NCI-H524 (cell line): Measurements from ENCODE around the gene SLC2A13.
"Not testable (repeated sequence)": the region's sequence is repeated elsewhere in the genome, so short reads cannot be mapped to it uniquely, and the experiment has no call there.

ENCODE experiments used
- DNase-seq, 2 experiments: peaks; one replicate each; lab custom pipeline; 2025; lab: John Stamatoyannopoulos, UW

SLC2A13 gene

DNA sequence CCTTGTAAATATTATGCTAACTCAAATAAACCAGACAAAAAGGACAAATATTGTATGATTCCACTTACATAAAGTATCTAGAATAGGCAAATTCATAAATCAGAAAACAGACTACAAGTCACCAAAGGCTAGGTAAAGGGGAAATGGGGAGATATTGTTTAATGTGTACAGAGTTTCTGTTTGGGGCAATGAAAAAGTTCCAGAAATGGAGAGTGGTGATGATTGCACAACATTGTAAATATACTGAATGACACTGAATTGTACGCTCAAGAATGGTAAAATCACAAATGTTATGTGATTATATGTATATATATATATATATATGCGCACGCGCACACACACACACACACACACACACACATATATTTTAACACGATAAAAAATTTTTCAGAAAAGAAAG is 182.5 kb downstream of the SLC2A13 start:
- no peak for DNase-seq

DNA sequence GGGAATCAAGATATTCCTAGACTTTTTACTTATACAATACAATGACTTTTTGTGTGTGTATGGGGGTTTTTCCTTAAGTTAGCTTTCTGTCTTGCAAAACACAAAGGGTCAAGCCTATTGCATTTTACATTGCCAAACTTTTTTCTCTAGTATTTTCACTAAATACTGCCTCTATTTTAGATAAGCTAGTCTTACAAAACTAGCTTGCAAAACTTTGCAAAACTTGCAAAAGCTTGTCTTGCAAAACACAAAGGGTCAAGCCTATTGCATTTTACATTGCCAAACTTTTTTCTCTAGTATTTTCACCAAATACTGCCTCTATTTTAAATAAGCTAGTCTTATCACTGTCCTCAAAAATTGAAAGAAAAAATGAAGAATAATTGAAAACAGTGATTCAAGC is 183.3 kb downstream of the SLC2A13 start:
- DNase-seq: not testable (repeated sequence)

DNA sequence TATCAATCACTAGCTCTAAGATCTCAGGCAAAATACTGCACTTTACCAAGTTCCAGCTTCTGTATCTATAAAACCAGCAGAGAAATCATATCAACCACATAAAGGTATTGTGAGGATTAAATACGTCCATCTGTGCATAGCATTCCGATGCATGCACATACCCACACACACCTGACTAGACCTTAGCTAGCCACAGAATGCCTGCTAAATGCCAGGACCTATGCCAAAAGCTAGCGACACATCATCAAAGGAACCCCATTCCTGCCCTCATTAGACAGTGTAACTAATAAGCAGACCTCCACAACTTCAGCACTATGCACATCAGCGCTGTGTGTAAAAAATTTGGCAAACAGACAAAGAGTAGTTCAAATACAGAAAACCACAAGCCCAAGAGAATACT is 185.2 kb downstream of the SLC2A13 start:
- DNase-seq: no peak

DNA sequence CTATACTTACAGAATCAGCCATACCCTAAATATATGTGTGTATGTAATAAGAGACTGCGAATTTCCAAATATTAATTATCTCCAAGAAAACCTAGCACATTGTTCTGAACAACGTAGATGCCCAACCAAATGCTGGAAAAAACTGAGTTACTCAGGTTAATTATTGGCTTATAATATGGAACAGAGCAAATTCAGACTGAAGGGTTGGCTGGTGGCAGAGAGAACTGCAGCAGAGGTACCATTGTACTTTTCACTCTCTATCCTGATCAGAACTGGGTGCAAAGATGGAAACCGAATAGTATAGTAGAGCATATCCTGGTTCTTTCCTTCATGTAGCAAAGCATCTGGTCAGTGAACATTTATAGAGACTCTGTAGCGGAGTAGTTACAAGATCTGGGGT is 185.7 kb downstream of the SLC2A13 start:
- DNase-seq: no peak

DNA sequence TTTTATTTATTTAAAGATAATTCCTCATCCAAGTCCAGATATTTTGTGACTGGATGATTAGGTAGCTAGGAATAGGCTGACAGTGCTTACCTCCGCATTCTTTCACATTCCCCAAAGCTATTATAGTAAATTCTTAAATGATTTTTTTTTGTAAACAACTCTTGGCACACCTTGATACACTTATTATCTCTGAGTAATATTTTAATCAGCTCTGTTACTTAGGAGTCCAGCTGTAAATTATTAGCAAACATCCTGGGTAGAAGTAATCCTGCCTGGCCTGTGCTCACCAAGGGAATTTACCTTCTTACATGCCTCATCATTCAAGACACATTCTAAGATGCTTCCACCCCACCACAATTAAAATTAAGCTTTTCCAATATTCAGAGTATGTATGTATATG is 186.1 kb downstream of the SLC2A13 start:
- DNase-seq: no peak

DNA sequence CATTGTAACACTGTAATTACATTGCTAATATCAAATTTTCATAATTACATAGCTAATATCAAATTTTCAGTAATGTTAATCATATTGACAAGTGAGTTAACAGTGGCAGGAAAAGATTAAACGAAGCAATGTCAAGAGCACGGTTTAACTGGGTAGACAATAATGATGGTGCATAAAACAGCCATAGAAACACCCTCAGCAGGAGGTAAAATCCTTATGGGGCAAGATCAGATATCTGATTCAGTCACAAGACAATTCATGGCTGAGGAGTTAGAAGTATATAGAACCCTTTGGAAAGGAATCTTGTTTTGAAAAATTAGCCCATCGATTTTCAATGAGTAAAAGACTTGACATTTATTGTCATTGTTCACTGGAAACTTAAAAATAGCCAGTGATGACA is 190.6 kb downstream of the SLC2A13 start:
- DNase-seq: no peak

DNA sequence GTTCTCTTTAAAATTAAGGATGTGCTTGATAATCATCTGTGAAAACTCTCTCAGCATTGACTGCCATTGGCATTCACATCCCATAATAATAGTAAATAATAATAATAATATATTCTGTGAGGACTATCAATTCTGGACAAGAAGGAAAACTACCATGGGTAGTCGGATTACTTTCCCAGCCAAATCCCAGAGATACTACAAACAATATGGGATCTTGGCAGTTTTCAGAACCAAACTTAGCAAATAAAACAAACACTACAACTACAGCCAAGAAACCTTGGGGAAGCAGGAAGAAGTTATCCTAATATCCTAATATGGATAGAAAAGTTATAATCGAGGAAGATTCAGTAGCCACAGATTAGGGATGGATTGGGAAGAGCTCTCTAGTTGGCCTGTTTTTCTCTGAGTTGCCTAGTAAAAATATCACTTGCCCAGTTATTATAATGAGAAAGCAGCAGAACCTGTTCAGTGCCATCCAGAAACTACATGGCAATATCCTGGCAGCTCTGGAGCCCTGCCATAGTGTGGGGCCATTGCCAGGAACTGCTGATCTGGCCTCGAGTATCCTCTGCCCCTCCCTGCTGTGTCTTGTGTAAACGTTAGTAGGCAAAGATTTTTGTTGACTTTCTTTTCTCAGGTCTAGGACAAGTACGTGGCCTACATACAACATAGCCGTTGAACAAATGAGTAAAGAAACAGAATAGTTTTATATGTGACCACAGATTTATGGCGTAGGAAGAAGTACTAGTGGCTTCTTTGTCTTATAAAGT is 193.5 kb downstream of the SLC2A13 start:
- no peak for DNase-seq

DNA sequence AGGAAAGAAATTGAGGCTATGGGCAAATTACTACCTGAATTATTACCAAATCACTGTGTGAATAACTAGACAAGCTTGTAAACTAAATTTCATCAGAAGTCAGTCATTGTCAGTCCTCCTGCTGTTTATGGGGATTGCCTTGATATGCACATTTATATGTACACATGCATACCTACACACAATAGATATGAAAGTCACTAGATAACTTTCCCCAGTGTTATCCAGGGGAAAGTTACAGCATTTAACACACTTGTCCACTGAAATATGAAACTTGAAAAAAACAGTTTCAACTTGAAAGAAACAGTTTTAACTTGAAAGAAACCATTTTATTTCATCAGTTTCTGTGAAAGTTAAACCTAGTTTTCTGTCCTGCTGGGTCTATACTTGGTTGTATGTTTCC is 199.6 kb downstream of the SLC2A13 start:
- no peak for DNase-seq

DNA sequence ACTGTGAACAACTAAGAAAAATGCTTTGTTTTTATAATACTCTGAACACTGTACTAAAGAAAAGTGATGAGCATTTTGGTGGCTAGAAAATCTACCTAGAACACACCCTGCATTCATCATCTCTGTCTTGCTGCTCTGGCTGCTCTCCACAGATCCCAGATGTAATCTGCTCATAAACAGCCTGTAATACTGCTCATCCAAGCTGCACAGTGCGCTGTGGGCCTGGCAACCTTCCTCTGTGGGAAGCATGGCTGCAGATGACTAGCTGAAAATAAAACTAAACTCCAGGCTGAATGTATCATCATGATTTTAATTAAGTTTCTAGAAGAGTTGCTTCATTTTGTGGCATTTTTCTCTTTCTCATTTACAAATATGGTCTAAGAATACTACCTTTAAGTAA is 200.7 kb downstream of the SLC2A13 start:
- DNase-seq: peak in 1 of 2 experiments; percentile 5

DNA sequence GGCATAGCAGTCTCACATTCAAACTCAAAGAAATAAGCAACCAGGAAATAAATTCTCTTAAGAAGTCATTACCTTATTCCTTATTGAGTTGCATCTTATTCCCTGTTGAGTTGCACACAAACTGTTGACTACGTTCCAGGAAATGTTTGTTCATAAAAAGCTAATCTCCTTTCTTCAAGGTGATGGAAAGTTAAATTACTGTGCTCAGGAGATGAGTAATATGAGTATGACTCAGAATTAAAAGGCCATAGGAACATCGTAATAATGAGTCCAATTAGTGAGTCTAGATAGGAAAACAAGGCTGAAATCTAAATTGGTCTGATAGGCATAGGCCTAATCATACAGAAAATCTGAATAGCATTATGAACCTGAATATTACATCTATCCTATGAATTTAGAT is 203.1 kb downstream of the SLC2A13 start:
- DNase-seq: no peak

DNA sequence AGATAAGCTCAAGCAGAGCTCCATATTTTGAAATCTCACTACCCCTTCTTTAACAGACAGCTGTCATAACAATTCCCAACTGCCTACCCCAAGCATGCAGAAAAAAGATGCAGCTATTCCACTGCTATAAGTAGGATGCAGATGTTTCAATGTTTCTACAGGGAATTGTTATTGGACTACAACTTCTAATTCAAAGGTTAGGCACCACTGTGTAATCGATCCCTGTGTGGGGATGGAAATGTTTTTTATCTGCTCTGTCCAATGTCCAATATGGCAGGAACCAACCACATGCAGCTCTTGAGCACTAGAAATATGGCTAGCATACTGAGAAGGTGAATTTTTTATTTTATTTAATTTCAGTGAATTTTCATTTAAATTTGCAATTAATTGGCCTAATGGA is 208.6 kb downstream of the SLC2A13 start:
- DNase-seq: no peak

DNA sequence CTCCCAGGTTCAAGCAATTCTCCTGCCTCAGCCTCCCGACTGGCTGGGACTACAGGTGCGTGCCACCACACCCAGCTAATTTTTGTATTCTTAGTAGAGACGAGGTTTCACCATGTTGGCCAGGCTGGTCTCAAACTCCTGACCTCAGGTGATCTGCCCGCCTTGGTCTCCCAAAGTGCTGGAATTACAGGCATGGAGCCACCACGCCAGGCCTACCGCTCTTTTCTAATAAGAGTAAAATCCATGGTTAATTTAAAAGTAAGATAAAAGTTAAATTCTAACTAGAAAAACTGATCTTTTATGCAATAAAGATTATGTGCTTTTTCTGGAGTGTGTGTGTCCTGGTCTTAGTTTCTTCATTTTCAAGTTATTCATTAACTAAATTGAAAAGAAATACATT is 212.5 kb downstream of the SLC2A13 start:
- DNase-seq: not testable (repeated sequence)

DNA sequence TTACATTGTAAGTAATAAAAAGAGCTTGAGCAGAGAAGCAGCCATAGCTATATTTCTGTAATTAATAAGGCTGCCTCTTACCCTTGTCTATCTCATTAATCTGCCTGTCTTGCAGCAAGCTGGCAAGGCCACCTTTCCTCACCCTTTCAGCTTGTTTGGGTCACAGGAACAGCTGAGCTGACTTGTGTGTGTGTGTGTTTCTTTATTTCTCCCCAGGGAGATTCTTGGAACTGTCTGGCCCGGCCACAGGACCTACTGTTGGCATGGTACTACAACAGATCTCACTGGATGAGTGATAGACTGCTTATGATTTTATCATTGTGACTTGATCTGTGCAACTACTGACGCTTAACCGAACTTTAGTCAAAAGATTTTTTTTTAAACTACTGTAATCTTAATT is 213.7 kb downstream of the SLC2A13 start:
- DNase-seq: peak in 1 of 2 experiments; percentile 88

DNA sequence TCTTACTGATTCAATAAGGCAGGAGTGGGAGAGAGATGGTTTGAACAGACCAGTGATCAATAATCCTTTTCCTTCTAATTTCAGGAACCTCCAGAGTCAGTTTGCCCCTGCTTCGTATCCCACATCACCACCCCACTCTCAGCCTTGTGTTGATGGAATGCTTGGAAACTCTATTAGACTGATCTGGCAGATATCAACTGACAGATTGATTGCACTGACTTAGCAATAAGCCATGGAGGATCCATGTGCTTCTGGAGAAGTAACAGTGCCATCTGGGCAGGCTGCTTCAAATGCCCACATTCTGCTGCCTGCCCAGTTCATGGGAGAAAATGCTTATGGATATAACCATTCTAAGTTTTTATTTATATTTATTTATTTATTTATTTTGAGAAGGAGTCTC is 218.0 kb downstream of the SLC2A13 start:
- DNase-seq: peak in 1 of 2 experiments; percentile 46

DNA sequence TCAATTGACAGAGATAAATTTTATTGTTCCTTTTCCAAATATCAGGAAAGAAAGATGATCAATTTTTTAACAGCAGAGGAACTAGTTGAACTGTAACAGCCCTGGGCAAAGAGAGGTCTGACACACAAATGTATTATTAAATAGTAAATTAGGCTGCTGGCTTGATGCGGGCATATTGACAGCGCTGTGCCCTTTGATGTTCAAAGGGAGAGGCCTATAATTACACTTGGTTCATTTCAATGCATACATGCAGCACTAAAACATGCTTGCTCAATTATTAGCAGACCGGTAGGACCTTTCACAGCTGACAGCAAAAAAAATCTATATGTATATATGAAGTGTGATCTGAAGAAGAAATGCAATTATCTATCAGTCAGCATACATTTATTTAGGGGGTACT is 219.8 kb downstream of the SLC2A13 start:
- DNase-seq: no peak

DNA sequence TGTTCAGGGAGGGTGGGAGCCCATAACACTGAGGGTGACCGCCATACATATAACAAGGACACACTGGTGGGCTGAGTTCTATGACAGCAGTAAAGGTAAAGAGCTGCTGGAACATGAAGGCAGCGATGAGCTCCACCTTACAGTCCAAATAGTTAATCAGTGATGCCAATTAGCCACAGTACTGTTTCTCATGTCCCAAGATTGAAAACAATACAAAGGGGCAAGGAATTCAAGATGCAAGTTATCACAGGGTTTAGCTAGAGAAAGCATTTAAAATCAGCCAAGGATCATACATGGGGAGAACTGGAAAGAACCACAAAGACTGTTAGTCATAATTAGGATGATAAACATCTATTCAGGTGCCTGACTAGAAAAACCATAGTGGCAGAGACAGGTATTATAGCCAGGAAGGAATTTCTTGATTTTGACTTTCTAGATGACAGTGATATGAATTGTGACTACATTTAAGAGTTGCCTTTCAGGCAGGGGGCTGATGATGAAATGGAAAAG is 221.2 kb downstream of the SLC2A13 start:
- DNase-seq: no peak

DNA sequence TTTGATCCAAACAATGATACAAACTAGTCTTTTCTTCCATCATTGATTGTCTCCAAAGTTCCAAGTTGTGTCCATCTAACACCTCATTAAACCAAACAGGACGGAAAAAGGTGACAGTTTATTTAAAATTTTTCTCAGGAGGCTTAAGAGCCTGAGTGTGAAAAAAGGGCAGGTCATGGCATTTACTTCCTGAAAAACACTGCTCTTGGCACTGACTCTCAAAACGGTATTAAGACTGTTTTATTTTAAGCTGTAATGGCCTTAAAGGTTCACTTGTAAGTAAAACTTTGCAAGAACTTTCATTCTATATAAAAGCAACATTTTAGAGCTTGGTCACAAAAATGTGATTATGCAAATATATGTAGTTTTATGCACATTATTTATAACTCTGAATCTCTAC is 222.5 kb downstream of the SLC2A13 start:
- DNase-seq: no peak

DNA sequence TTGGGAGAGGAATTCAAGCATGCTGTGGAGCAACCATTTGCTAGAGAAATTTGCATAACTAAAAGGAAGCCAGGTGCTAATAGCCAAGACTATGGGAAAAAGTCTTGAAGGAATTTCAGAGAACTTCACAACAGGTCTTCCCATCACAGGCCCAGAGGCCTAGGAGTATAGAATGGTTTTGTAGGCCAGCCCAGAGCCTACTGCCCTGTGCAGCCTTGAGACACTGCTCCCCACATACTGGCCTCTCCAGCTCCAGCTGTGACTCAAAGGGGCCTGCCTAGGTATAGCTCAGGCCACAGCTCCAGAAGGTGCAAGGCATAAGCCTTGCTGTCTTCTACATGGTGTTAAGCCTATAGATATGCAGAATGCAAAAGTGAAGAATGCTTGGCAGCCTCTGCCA is 227.1 kb downstream of the SLC2A13 start:
- no peak for DNase-seq

DNA sequence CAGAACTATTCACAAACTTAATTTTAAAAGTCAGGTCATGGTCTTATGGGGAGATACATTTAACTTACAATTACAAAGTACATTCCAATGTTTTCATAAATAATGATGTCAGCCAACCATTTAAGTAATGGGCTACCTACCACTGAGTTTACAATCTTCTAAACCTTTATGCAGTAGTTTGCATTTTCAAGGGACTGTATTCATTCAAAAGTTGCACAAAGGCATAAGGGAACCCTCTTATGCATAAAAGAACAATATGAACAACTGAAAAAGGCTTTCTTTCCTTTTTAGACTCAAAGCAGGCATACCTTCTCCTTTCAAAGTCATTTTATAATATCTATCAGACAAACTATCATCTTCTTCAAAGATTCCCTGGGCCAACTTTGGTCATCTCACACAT is 230.2 kb downstream of the SLC2A13 start:
- no peak for DNase-seq

DNA sequence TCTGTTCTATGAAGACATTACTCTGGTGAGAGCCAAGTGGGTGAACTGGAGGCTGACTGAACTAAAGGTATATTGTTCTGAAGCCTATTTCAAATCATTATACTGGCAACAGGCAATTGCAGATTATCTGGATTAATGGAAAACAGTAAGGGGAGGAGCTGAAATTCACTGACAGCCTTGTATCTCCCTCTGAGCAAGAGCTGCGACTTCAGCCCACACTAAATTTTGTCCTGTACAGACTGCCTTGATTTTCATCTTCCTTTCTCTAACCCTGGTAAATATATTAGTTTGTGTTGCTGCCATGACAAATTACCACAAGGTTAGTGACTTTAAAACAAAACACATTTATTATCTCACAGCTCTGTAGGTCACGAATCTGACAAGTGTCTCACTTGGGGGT is 231.1 kb downstream of the SLC2A13 start:
- DNase-seq: no peak

DNA sequence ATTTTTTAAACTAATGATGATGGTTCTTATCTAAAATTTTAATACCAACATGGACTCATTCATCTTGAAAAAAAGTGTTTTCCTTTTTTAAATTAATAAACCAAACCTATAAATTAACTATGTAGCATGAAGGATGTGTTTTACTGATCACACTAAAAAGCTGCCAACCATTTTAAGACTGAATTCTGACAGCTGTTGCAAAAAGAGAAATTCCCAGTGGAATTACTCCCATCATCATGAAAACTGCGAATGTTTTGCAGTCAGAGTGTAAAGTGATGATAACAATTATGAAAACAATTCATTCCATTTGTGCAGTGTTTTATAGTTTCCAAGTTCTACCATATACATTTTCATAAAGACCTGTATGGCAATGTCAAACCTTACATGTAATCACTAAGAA is 232.8 kb downstream of the SLC2A13 start:
- peak in 1 of 2 experiments; percentile 1 for DNase-seq

DNA sequence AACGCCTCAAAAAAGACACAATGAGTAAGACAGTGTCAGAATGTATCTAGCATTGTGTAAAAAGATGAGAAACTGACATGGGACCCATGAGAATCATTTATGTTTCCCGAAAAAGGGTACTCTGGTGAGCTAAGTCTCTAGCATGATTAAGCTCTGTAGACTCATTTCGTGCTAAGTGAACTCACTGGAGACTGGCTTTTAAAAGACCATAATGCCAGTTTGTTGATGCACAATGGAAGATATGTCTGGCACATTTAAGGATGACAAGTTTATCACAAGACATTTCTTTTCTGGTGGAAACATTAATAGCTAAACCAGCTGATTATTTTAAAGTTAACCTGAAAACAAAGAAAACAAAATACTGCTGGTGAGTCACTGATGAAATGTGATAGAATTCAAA is 233.5 kb downstream of the SLC2A13 start:
- DNase-seq: no peak

DNA sequence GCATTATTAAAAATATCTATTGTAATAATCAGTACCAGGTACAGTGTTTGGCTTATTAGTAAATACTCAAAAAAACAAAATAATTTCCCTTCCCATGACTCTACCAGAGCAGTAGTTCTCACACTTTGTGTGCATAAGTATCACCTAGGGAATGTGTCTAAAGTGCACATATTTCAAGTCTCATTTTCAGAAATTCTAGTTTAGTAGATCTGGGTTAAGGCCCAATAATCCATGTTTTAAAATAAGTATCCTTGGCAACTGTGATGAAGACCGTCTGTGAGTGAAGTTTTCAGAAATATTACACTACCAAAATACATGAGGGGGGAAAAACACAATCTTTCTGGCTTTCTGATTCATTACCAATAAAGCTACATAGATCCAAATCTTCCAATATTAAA is 237.6 kb downstream of the SLC2A13 start:
- no peak for DNase-seq
